ENCODE measurements around the gene IMMT.

DNA sequence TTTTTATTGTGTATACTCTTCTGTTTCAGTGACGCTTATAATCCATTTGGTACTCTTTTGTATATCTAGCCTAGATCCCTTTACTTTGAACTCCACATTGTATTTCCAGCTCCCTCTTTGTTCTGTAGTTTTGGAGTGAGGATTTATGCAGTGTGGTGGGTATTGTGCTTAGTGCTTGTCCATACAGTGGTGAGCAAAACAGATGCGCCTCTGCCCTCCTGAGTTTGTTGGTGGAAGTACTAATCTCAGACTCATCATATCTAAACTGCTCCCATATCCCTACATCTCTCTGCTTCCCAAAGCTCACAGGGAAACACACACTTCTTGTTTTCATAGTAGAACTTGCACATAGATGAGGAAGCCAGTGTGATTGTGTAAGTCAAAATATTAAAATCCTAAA lies 77.1 kb downstream of the IMMT start:
- TF ChIP-seq CTCF (IDR thresholded peaks at IDR 0.05) (no peak), POLR2A (IDR thresholded peaks at IDR 0.05) (no peak), EP300 (IDR thresholded peaks at IDR 0.05) (no peak)

Measured in tibial nerve (tissue), 4 donors.